ENCODE measurements around the gene RPL39.
A peak's percentile ranks its signal among the peaks of the same experiment; 100 is the strongest.

Gene RPL39

GRCh38 chrX:119763181-119763580, 28.2 kb downstream of the RPL39 start:
- no peak overlapping the region for H3K9ac ChIP-seq (ENCODE audit: low read length in 2 of 2)
- no peaks in the 10 kb centered on the region for H3K36me3 ChIP-seq (ENCODE audit: control insufficient read depth in 2 of 2, insufficient read depth in 2 of 2, low read length in 2 of 2)
- H3K27ac ChIP-seq (ENCODE audit: low read length) = no peak overlapping the region
- H3K9me3 ChIP-seq (ENCODE audit: control insufficient read depth in 2 of 2, low read length in 2 of 2) = no peaks in the 10 kb centered on the region
- H3K4me3 ChIP-seq (ENCODE audit: low read length in 2 of 2) = no peak overlapping the region
- peaks cover 4% of the 10 kb centered on the region for H3K4me1 ChIP-seq (ENCODE audit: control insufficient read depth, insufficient read depth, low read length)
- H3K27me3 ChIP-seq (ENCODE audit: control insufficient read depth in 1 of 2, insufficient read depth in 2 of 2, low read length in 2 of 2) = peaks cover 12 to 16% of the 10 kb centered on the region in 2 donors

- H3K4me3 ChIP-seq (ENCODE audit: low read length in 2 of 2) = no peak overlapping the region
- peaks cover 6% of the 10 kb centered on the region for H3K4me1 ChIP-seq (ENCODE audit: control insufficient read depth, insufficient read depth, low read length)
- no peak overlapping the region for H3K9ac ChIP-seq (ENCODE audit: low read length in 2 of 2)
- no peaks in the 10 kb centered on the region for H3K9me3 ChIP-seq (ENCODE audit: control insufficient read depth in 2 of 2, low read length in 2 of 2)
- peaks cover 12 to 18% of the 10 kb centered on the region in 2 donors for H3K27me3 ChIP-seq (ENCODE audit: control insufficient read depth in 1 of 2, insufficient read depth in 2 of 2, low read length in 2 of 2)
- no peak overlapping the region for H3K27ac ChIP-seq (ENCODE audit: low read length)
- H3K36me3 ChIP-seq (ENCODE audit: control insufficient read depth in 2 of 2, insufficient read depth in 2 of 2, low read length in 2 of 2) = no peaks in the 10 kb centered on the region
These were observed 28.7 kb downstream of the RPL39 start for GRCh38 chrX:119762718-119763117.

GRCh38 chrX:119760026-119760877, 31.2 kb downstream of the RPL39 start:
- Histone ChIP-seq H3K9me3 (ENCODE audit: control insufficient read depth in 2 of 2, low read length in 2 of 2) (no peaks in the 10 kb centered on the region), H3K36me3 (ENCODE audit: control insufficient read depth in 2 of 2, insufficient read depth in 2 of 2, low read length in 2 of 2) (no peaks in the 10 kb centered on the region), H3K27ac (ENCODE audit: low read length) (no peak overlapping the region), H3K4me1 (ENCODE audit: control insufficient read depth, insufficient read depth, low read length) (peaks cover 9% of the 10 kb centered on the region), H3K9ac (ENCODE audit: low read length in 2 of 2) (no peak overlapping the region), H3K4me3 (ENCODE audit: low read length in 2 of 2) (no peak overlapping the region), H3K27me3 (ENCODE audit: control insufficient read depth in 1 of 2, insufficient read depth in 2 of 2, low read length in 2 of 2) (peaks cover 12 to 20% of the 10 kb centered on the region in 2 donors)

- no peak overlapping the region for H3K27ac ChIP-seq (ENCODE audit: low read length)
These were observed 32.1 kb downstream of the RPL39 start for GRCh38 chrX:119759248-119759766.

GRCh38 chrX:119758731-119759247, 32.6 kb downstream of the RPL39 start:
- H3K9me3 ChIP-seq (ENCODE audit: control insufficient read depth in 2 of 2, low read length in 2 of 2) = no peaks in the 10 kb centered on the region
- peaks cover 12 to 20% of the 10 kb centered on the region in 2 donors for H3K27me3 ChIP-seq (ENCODE audit: control insufficient read depth in 1 of 2, insufficient read depth in 2 of 2, low read length in 2 of 2)
- H3K27ac ChIP-seq (ENCODE audit: low read length) = no peak overlapping the region
- peak overlapping the region in 1 of 2 donors; percentile 66 for H3K4me3 ChIP-seq (ENCODE audit: low read length in 2 of 2)
- no peaks in the 10 kb centered on the region for H3K36me3 ChIP-seq (ENCODE audit: control insufficient read depth in 2 of 2, insufficient read depth in 2 of 2, low read length in 2 of 2)
- H3K4me1 ChIP-seq (ENCODE audit: control insufficient read depth, insufficient read depth, low read length) = peaks cover 9% of the 10 kb centered on the region
- no peak overlapping the region for H3K9ac ChIP-seq (ENCODE audit: low read length in 2 of 2)

More at GRCh38 chrX:119759248-119759766, 32.1 kb downstream of the RPL39 start:
- peaks cover 12 to 20% of the 10 kb centered on the region in 2 donors for H3K27me3 ChIP-seq (ENCODE audit: control insufficient read depth in 1 of 2, insufficient read depth in 2 of 2, low read length in 2 of 2)
- H3K9me3 ChIP-seq (ENCODE audit: control insufficient read depth in 2 of 2, low read length in 2 of 2) = no peaks in the 10 kb centered on the region
- peak overlapping the region in 1 of 2 donors; percentile 66 for H3K4me3 ChIP-seq (ENCODE audit: low read length in 2 of 2)
- H3K36me3 ChIP-seq (ENCODE audit: control insufficient read depth in 2 of 2, insufficient read depth in 2 of 2, low read length in 2 of 2) = no peaks in the 10 kb centered on the region
- H3K9ac ChIP-seq (ENCODE audit: low read length in 2 of 2) = no peak overlapping the region
- H3K4me1 ChIP-seq (ENCODE audit: control insufficient read depth, insufficient read depth, low read length) = peaks cover 9% of the 10 kb centered on the region

GRCh38 chrX:119757979-119758730, 33.3 kb downstream of the RPL39 start, which contains the start of gene SOWAHD:
Gene SOWAHD, plus strand, starts transcription at chrX:119758588. Its CDS starts 80 bp downstream, at chrX:119758668.
- no peaks in the 10 kb centered on the region for H3K9me3 ChIP-seq (ENCODE audit: control insufficient read depth in 2 of 2, low read length in 2 of 2)
- H3K36me3 ChIP-seq (ENCODE audit: control insufficient read depth in 2 of 2, insufficient read depth in 2 of 2, low read length in 2 of 2) = no peaks in the 10 kb centered on the region
- no peak within 1 kb of the TSS for H3K9ac ChIP-seq (ENCODE audit: low read length in 2 of 2)
- peaks cover 12 to 19% of the 10 kb centered on the region in 2 donors for H3K27me3 ChIP-seq (ENCODE audit: control insufficient read depth in 1 of 2, insufficient read depth in 2 of 2, low read length in 2 of 2)
- no peak within 1 kb of the TSS for H3K27ac ChIP-seq (ENCODE audit: low read length)
- peak within 1 kb of the TSS; percentile 19 to 66 for H3K4me3 ChIP-seq (ENCODE audit: low read length in 2 of 2)
- H3K4me1 ChIP-seq (ENCODE audit: control insufficient read depth, insufficient read depth, low read length) = peaks cover 9% of the 10 kb centered on the region

GRCh38 chrX:119757646-119757978, 33.8 kb downstream of the RPL39 start:
- Histone ChIP-seq H3K9me3 (ENCODE audit: control insufficient read depth in 2 of 2, low read length in 2 of 2) (no peaks in the 10 kb centered on the region), H3K36me3 (ENCODE audit: control insufficient read depth in 2 of 2, insufficient read depth in 2 of 2, low read length in 2 of 2) (no peaks in the 10 kb centered on the region), H3K27ac (ENCODE audit: low read length) (no peak overlapping the region), H3K9ac (ENCODE audit: low read length in 2 of 2) (no peak overlapping the region), H3K27me3 (ENCODE audit: control insufficient read depth in 1 of 2, insufficient read depth in 2 of 2, low read length in 2 of 2) (peaks cover 12 to 19% of the 10 kb centered on the region in 2 donors), H3K4me1 (ENCODE audit: control insufficient read depth, insufficient read depth, low read length) (peaks cover 9% of the 10 kb centered on the region), H3K4me3 (ENCODE audit: low read length in 2 of 2) (peak overlapping the region; percentile 19 to 66)

GRCh38 chrX:119756926-119757635, 34.3 kb downstream of the RPL39 start:
- no peaks in the 10 kb centered on the region for H3K9me3 ChIP-seq (ENCODE audit: control insufficient read depth in 2 of 2, low read length in 2 of 2)
- H3K4me1 ChIP-seq (ENCODE audit: control insufficient read depth, insufficient read depth, low read length) = peaks cover 9% of the 10 kb centered on the region
- H3K4me3 ChIP-seq (ENCODE audit: low read length in 2 of 2) = no peak overlapping the region
- H3K27ac ChIP-seq (ENCODE audit: low read length) = no peak overlapping the region
- no peak overlapping the region for H3K9ac ChIP-seq (ENCODE audit: low read length in 2 of 2)
- H3K36me3 ChIP-seq (ENCODE audit: control insufficient read depth in 2 of 2, insufficient read depth in 2 of 2, low read length in 2 of 2) = no peaks in the 10 kb centered on the region
- peaks cover 12 to 18% of the 10 kb centered on the region in 2 donors for H3K27me3 ChIP-seq (ENCODE audit: control insufficient read depth in 1 of 2, insufficient read depth in 2 of 2, low read length in 2 of 2)

- Histone ChIP-seq H3K9me3 (ENCODE audit: control insufficient read depth in 2 of 2, low read length in 2 of 2) (no peaks in the 10 kb centered on the region), H3K9ac (ENCODE audit: low read length in 2 of 2) (no peak overlapping the region), H3K27ac (ENCODE audit: low read length) (no peak overlapping the region), H3K4me1 (ENCODE audit: control insufficient read depth, insufficient read depth, low read length) (peaks cover 9% of the 10 kb centered on the region), H3K4me3 (ENCODE audit: low read length in 2 of 2) (no peak overlapping the region), H3K36me3 (ENCODE audit: control insufficient read depth in 2 of 2, insufficient read depth in 2 of 2, low read length in 2 of 2) (no peaks in the 10 kb centered on the region), H3K27me3 (ENCODE audit: control insufficient read depth in 1 of 2, insufficient read depth in 2 of 2, low read length in 2 of 2) (peaks cover 12 to 17% of the 10 kb centered on the region in 2 donors)
These were observed 35.4 kb downstream of the RPL39 start for GRCh38 chrX:119755981-119756533.

Measured in stomach smooth muscle (tissue), 2 donors.